GM12874 (cell line): Measurements from ENCODE around the gene ZDBF2.

Experiments
- TF ChIP-seq, protein P1 (sequence below): IDR thresholded peaks from 2 replicates; pipeline ENCODE4 v1.5.1; 2011; ENCODE audit warnings: low read depth, mild to moderate bottlenecking, control low read depth, low read length, moderate library complexity; ENCODE audit not compliant: insufficient read depth

The ZDBF2 gene

DNA sequence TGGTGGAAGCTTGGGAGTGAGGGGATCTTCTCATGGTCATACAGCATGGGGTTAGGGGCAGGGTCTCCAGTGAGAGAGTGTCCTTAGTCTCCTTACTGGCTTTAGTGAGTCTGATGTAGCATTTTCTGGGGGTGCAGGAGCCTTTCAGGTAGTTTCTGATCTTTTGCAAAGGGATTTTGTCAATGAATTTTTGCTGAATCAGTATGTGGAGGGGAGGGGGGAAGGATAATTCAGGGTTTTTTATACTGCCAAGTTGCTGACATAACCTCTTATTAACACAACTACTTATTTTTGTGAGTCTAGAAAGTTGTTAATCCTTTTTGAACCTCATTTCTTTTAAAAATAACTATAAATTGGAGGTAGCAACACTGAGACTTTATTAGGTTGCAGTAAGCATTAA lies 35.3 kb upstream of the ZDBF2 start:
- TF ChIP-seq, protein P1, sequence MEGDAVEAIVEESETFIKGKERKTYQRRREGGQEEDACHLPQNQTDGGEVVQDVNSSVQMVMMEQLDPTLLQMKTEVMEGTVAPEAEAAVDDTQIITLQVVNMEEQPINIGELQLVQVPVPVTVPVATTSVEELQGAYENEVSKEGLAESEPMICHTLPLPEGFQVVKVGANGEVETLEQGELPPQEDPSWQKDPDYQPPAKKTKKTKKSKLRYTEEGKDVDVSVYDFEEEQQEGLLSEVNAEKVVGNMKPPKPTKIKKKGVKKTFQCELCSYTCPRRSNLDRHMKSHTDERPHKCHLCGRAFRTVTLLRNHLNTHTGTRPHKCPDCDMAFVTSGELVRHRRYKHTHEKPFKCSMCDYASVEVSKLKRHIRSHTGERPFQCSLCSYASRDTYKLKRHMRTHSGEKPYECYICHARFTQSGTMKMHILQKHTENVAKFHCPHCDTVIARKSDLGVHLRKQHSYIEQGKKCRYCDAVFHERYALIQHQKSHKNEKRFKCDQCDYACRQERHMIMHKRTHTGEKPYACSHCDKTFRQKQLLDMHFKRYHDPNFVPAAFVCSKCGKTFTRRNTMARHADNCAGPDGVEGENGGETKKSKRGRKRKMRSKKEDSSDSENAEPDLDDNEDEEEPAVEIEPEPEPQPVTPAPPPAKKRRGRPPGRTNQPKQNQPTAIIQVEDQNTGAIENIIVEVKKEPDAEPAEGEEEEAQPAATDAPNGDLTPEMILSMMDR, result no peak

DNA sequence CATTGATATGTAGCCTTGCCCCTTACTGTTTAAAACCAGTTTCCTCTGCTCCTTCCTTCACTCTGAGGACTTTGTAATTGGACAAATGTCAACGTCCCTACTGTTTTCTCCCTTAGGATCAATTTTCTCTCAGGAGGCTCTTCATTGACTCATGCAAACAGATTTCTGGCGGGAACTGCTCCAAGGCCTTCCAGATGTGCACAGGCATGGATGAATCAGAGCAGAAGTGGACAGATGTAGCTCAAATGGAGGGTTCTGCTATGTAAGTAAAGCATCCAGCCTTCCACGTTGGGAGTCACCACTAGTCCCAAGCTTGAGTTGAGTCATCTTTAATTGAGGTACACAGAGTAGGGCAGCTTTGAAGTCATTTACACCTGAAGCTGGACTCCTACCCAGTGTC lies 34.1 kb upstream of the ZDBF2 start:
- TF ChIP-seq, protein P1, result no peak

DNA sequence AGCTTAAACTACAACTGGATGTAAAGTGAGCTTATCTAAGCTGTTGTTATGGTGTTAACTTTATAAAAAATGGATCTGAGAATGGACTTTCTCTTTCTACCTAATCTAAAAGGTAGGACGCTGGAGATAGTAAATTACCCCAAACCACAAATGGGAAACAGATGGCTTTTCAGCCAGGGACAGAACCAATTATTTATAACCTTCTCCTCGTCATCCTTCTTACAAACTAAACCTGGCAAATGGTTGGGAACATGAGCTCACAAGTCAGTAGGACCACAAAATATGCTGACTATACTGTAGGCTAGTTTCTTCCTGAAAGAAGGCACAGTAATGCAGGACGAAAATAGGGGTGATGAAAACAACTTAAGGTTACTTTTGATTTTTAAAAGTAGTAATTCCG lies 32.7 kb upstream of the ZDBF2 start:
- TF ChIP-seq, protein P1, result no peak

DNA sequence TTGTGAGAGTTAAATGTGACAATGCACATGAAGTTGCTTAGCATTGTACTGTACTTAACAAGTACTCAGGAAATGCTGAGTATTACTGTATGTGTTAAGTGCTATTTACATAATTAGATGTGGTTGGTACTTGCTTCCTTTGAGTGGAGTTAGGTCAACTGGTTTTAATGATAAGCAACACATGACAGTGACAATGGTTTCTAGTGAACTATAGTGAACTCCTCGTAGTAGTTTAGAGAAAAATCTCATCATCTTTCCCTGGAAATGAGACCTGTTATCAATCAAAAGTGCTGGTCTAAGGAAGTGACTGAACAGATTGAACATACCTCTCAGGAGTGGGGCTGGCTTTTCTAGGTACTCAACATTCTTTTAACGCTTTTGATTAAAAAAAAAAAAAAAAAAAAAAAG lies 29.2 kb upstream of the ZDBF2 start:
- TF ChIP-seq, protein P1, result no peak

DNA sequence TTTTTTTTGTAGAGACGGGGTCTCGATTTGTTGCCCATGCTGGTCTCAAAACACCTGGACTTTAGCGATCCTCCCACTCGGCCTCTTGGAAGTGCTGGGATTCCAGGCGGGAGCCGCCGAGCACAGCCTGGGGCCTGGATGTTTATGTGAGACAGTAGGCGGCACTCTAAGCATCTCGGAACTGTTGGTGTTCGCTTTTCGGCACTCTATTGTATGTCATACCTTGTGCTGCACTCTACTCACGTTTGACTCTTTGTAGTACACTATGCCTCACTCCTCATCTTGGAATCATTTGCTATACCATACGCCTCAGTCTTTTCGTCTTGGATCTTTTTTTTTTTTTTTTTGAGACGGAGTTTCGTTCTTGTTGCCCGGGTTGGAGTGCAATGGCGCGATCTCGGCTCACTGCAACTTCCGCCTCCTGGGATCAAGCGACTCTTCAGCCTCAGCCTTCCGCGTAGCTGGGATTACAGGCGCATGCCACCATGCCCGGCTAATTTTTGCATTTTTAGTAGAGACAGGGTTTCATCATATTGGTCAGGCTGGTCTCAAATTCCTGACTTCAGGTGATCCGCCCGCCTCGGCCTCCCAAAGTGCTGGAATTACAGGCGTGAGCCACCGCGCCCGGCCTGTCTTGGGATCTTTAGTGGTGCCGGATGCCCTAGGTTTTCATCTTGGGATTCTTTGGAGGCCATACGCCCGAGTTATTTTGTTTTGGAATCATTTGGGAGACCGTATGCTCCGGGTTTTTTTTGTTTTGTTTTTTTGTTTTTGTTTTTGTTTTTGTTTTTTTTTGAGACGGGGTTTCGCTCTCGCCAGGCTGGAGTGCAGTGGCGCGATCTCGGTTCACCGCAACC lies 24.2 kb upstream of the ZDBF2 start:
- TF ChIP-seq, protein P1, result peak; percentile 40

DNA sequence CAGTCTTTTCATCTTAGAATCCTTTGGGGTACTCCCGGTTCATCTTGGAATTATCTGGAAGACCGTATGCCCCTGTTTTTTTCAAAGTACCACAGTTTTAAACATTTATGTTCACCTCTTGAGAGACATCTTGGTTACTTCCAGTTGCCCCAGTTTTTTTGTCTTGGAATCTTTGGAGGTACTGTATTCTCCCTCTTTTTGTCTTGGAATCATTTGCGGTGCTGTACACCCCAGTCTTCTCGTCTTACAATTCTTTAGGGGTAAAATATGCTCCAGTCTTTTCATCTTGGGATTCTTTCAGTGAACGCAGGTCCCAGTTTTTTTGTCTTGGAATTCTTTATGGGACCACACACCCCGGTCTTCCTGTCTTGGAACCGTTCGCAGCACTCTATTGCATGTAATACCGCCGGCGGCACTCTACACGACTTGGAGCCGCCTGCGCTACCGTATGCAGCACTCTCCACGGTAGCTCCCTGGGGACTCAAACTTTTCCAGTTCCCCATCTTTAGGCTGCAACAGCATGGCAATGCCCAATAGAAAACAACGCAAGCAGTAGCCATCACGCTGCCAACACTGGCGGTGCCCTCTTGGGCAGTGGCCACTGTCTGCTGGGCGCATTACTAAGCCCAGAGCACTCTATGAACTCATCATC lies 21.2 kb upstream of the ZDBF2 start:
- TF ChIP-seq, protein P1, result no peak

DNA sequence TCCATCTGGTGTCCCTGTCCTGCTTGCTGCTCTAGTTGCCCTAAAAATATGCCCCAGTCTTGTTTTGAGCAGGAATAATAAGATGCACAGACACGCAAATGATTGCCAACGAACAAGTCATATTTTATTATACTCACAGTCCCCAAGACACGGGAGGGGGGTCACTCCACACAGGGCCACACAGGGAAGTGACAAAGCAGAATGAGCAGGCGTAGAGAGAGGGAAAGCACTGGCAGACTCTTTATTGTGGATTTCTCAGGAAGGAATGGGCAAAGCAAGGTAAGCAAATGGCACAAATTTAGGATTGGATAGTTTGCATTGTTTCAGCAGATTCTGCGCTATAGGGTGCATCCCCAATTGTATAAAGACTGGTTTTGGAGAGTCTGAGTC lies 20.7 kb upstream of the ZDBF2 start:
- TF ChIP-seq, protein P1, result no peak
